PC-3 (cell line): ENCODE measurements around the gene TFEB. TPM values are rescaled to one million over a fixed set of nuclear protein-coding genes. Genes with fewer than 3 reads are reported as not detected.

ENCODE experiments used
- ATAC-seq: fragments of 200-7000 bp; cut with Tn5 transposase; 2 replicates; pipeline ENCODE4 v1.9.1; 2020; ENCODE audit warnings: mild to moderate bottlenecking, moderate library complexity
- BruUV-seq: library from RNA; stranded (reverse); fragments of 400-500 nt; replicated peaks from 2 replicates; lab custom pipeline; 2021; lab: Mats Ljungman, UMichigan
- CTCF ChIA-PET: fragments of 300-600 bp; sonication (Branson Sonifier 250); formaldehyde crosslinking; loops from one replicate; lab custom pipeline; 2022; ENCODE audit warnings: antibody characterized with exemption; lab: Charles Lee
- POLR2A ChIA-PET: fragments of 300-600 bp; sonication (Branson Sonifier 250); formaldehyde crosslinking; loops from one replicate; lab custom pipeline; 2022; ENCODE audit warnings: antibody characterized with exemption; ENCODE audit not compliant: unreplicated experiment; lab: Charles Lee
- DNase-seq: peaks from one replicate; pipeline ENCODE4 v3.0.0-alpha.2; 2015
- H2AFZ ChIP-seq: fragments of 300-600 bp; sonication (generic); 2 replicates; pipeline ENCODE4 v1.6.0; 2016; ENCODE audit warnings: antibody characterized with exemption, low read length
- H3F3A ChIP-seq: fragments of 300-600 bp; sonication (generic); one replicate; pipeline ENCODE4 v1.6.0; 2017; ENCODE audit warnings: antibody characterized with exemption, low read length, control low read depth, mild to moderate bottlenecking; ENCODE audit not compliant: unreplicated experiment
- H3K27ac ChIP-seq: fragments of 300-600 bp; sonication (generic); 2 replicates; pipeline ENCODE4 v1.5.1; 2016; ENCODE audit warnings: mild to moderate bottlenecking, low read length
- H3K27me3 ChIP-seq: fragments of 300-600 bp; sonication (generic); 2 replicates; pipeline ENCODE4 v1.6.1; 2016; ENCODE audit warnings: low read length, mixed read lengths
- H3K36me3 ChIP-seq: fragments of 300-600 bp; sonication (generic); 2 replicates; pipeline ENCODE4 v1.6.1; 2016; ENCODE audit warnings: low read depth, mixed run types, low read length, mixed read lengths
- H3K4me1 ChIP-seq: fragments of 300-600 bp; sonication (generic); 2 replicates; pipeline ENCODE4 v1.5.1; 2016; ENCODE audit warnings: low read length; ENCODE audit not compliant: insufficient read depth
- H3K4me2 ChIP-seq: fragments of 300-600 bp; sonication (generic); 2 replicates; pipeline ENCODE4 v1.6.0; 2016; ENCODE audit warnings: low read length
- H3K4me3 ChIP-seq: fragments of 300-600 bp; sonication (generic); 2 replicates; pipeline ENCODE4 v1.5.1; 2016; ENCODE audit warnings: mild to moderate bottlenecking, low read length, mixed read lengths
- H3K79me2 ChIP-seq: fragments of 300-600 bp; sonication (generic); 2 replicates; pipeline ENCODE4 v1.6.1; 2017; ENCODE audit warnings: low read length, mixed read lengths
- H3K9ac ChIP-seq: fragments of 300-600 bp; sonication (generic); 2 replicates; pipeline ENCODE4 v1.6.0; 2016; ENCODE audit warnings: mild to moderate bottlenecking, low read length
- H3K9me2 ChIP-seq: fragments of 300-600 bp; sonication (generic); replicated peaks from 2 replicates; pipeline ENCODE4 v1.6.1; 2016; ENCODE audit warnings: mixed run types, low read length, mixed read lengths
- H3K9me3 ChIP-seq: fragments of 300-600 bp; sonication (generic); 2 replicates; pipeline ENCODE4 v1.6.1; 2016; ENCODE audit warnings: low read length, mixed read lengths
- H4K20me1 ChIP-seq: fragments of 300-600 bp; sonication (generic); 2 replicates; pipeline ENCODE4 v1.6.1; 2016; ENCODE audit warnings: low read length, mixed read lengths
- CTCF ChIP-seq: fragments of 300-600 bp; sonication (generic); conservative IDR thresholded peaks from 2 replicates; pipeline ENCODE4 v1.5.1; 2017; ENCODE audit warnings: antibody characterized with exemption, low read depth, mild to moderate bottlenecking, low read length
- EZH2 ChIP-seq: fragments of 300-600 bp; sonication (generic); IDR thresholded peaks from one replicate; pipeline ENCODE4 v1.6.1; 2017; ENCODE audit warnings: antibody characterized with exemption, mild to moderate bottlenecking, low read length; ENCODE audit not compliant: unreplicated experiment
- EZH2phosphoT487 ChIP-seq: fragments of 300-600 bp; sonication (generic); IDR thresholded peaks from 2 replicates; pipeline ENCODE4 v1.6.1; 2018; ENCODE audit warnings: mild to moderate bottlenecking, antibody characterized with exemption, low read length, borderline replicate concordance
- intact Hi-C: fragments of 100-400 bp; cut with micrococcal nuclease; formaldehyde crosslinking; loops from 2 replicates; pipeline ENCODE4 v1.9.0; 2023
- total RNA-seq: library from RNA; depleted of rRNA; stranded (reverse); fragments of >200 nt; gene quantifications from 2 replicates; pipeline ENCODE4 v1.2.3, GENCODE V29; 2014

Gene TFEB
- total RNA-seq, 1 experiment from 2014 or later, result 4.2 TPM

- Histone ChIP-seq H3K27me3 (no peaks in the 10 kb centered on the region), H3K9me2 (no peaks in the 10 kb centered on the region), H3K27ac (no peak overlapping the region), H3K9me3 (no peaks in the 10 kb centered on the region), H3K36me3 (no peaks in the 10 kb centered on the region), H3K4me1 (no peaks in the 10 kb centered on the region), H3K4me2 (no peak overlapping the region), H3K79me2 (no peaks in the 10 kb centered on the region), H3F3A (no peaks in the 10 kb centered on the region), H3K9ac (no peak overlapping the region), H4K20me1 (no peaks in the 10 kb centered on the region), H3K4me3 (no peak overlapping the region), H2AFZ (no peak overlapping the region)
- no peak for ATAC-seq
- POLR2A ChIA-PET, result no interaction called here
- DNase-seq, result no peak
- intact Hi-C loops, result no loop called here
- CTCF ChIA-PET, result no interaction called here
- TF ChIP-seq CTCF (no peak), EZH2 (no peak), EZH2phosphoT487 (no peak)
- no TSS peak for BruUV-seq
Observed at GRCh38 chr6:41680182-41680965, 55.0 kb downstream of the TFEB start.

GRCh38 chr6:41679696-41680095 is 55.7 kb downstream of the TFEB start:
- Histone ChIP-seq H2AFZ (no peak overlapping the region), H3K9ac (no peak overlapping the region), H3K4me3 (no peak overlapping the region), H3K79me2 (no peaks in the 10 kb centered on the region), H3K4me1 (no peaks in the 10 kb centered on the region), H3K36me3 (no peaks in the 10 kb centered on the region), H3F3A (no peaks in the 10 kb centered on the region), H3K9me3 (no peaks in the 10 kb centered on the region), H3K4me2 (no peak overlapping the region), H3K27ac (no peak overlapping the region), H3K27me3 (no peaks in the 10 kb centered on the region), H3K9me2 (no peaks in the 10 kb centered on the region), H4K20me1 (no peaks in the 10 kb centered on the region)
- TF ChIP-seq EZH2, result no peak
- TF ChIP-seq EZH2phosphoT487, result no peak
- TF ChIP-seq CTCF, result no peak
- no peak for DNase-seq
- CTCF ChIA-PET, result no interaction called here
- no TSS peak for BruUV-seq
- intact Hi-C loops, result no loop called here
- ATAC-seq, result no peak
- POLR2A ChIA-PET, result no interaction called here

GRCh38 chr6:41678511-41679084 is 56.8 kb downstream of the TFEB start:
- H3K4me2 ChIP-seq, result no peak overlapping the region
- no peaks in the 10 kb centered on the region for H4K20me1 ChIP-seq
- no peak overlapping the region for H3K9ac ChIP-seq
- no peak for DNase-seq
- BruUV-seq, result no TSS peak
- POLR2A ChIA-PET, result no interaction called here
- no peak overlapping the region for H2AFZ ChIP-seq
- H3K4me1 ChIP-seq, result no peaks in the 10 kb centered on the region
- CTCF ChIA-PET, result no interaction called here
- H3K79me2 ChIP-seq, result no peaks in the 10 kb centered on the region
- H3F3A ChIP-seq, result no peaks in the 10 kb centered on the region
- ATAC-seq, result no peak
- TF ChIP-seq CTCF, result no peak
- TF ChIP-seq EZH2, result no peak
- TF ChIP-seq EZH2phosphoT487, result no peak
- H3K4me3 ChIP-seq, result no peak overlapping the region
- no peak overlapping the region for H3K27ac ChIP-seq
- no peaks in the 10 kb centered on the region for H3K9me3 ChIP-seq
- H3K27me3 ChIP-seq, result no peaks in the 10 kb centered on the region
- no peaks in the 10 kb centered on the region for H3K36me3 ChIP-seq
- H3K9me2 ChIP-seq, result no peaks in the 10 kb centered on the region
- intact Hi-C loops, result no loop called here
